Aorta (tissue), 5 donors: ENCODE data around the gene CCDC171. TPM values are rescaled to one million over a fixed set of nuclear protein-coding genes. Genes with fewer than 3 reads are reported as not detected.
A peak's percentile ranks its signal among the peaks of the same experiment; 100 is the strongest.

Experiments used
- ATAC-seq: fragments of 200-7000 bp; cut with Tn5 transposase; one replicate; pipeline ENCODE4 v1.9.1; 2022; ENCODE audit warnings: moderate library complexity; ENCODE audit not compliant: low FRiP score
- DNase-seq, 2 donors: peaks; one replicate each; pipeline ENCODE4 v3.0.0-alpha.2; 2020
- H3K27ac ChIP-seq, 2 donors: one replicate each; pipeline ENCODE4 v1.5.1; 2013; ENCODE audit warnings: low read length in 2 of 2, mild to moderate bottlenecking in 2 of 2, moderate library complexity in 2 of 2, control low read depth in 1 of 2, inconsistent platforms in 1 of 2, low read depth in 1 of 2
- H3K27me3 ChIP-seq, 2 donors: one replicate each; pipeline ENCODE4 v1.6.1; 2013; ENCODE audit warnings: control low read depth in 1 of 2, low read length in 1 of 2, mild to moderate bottlenecking in 1 of 2, moderate library complexity in 1 of 2; ENCODE audit not compliant: insufficient read depth in 2 of 2, control insufficient read depth in 1 of 2
- H3K36me3 ChIP-seq, 2 donors: one replicate each; pipeline ENCODE4 v1.6.1; 2013; ENCODE audit warnings: control low read depth in 1 of 2, low read length in 1 of 2, mild to moderate bottlenecking in 1 of 2; ENCODE audit not compliant: insufficient read depth in 2 of 2, control insufficient read depth in 1 of 2
- H3K4me1 ChIP-seq, 2 donors: one replicate each; pipeline ENCODE4 v1.6.1; 2013; ENCODE audit warnings: low read length in 2 of 2, control low read depth in 1 of 2, mild to moderate bottlenecking in 1 of 2, moderate library complexity in 1 of 2; ENCODE audit not compliant: insufficient read depth in 2 of 2, control insufficient read depth in 1 of 2
- H3K4me3 ChIP-seq, 2 donors: one replicate each; pipeline ENCODE4 v1.5.1; 2013; ENCODE audit warnings: low read length in 2 of 2, control low read depth in 1 of 2, mild to moderate bottlenecking in 1 of 2
- H3K9me3 ChIP-seq: one replicate; pipeline ENCODE4 v1.6.1; 2013; ENCODE audit warnings: mild to moderate bottlenecking, low read length; ENCODE audit not compliant: control insufficient read depth
- WGBS, 2 donors: extraction: QIAGEN DNeasy Blood & Tissue Kit; methylation state at CpG; one replicate each; pipeline ENCODE4 v1.1.7; 2013; 5-methylcytosine and 5-hydroxymethylcytosine counted together
- intact Hi-C, 2 donors: fragments of 100-400 bp; cut with DNase I; formaldehyde crosslinking; loops; one replicate each; pipeline versions ENCODE4 v1.14.2 to v1.15.0; 2022
- long read RNA-seq, 2 donors: library from polyadenylated mRNA; unstranded; transcript quantifications; one replicate each; pipeline ENCODE4 v2.0.0, GENCODE V29; 2020 to 2021
- polyA plus RNA-seq, 2 donors: library from polyadenylated mRNA; stranded (reverse); fragments of 200-250 nt; gene quantifications; one replicate each; pipeline ENCODE4 v1.2.3, GENCODE V29; 2013
- total RNA-seq, 2 donors: library from RNA; stranded (reverse); fragmentation: NEBNext Ultra II Directional; extraction: Animal tissue kit (Norgen Biotek cat#: 25700); gene quantifications; one replicate each; pipeline ENCODE4 v1.2.1, GENCODE V29; 2021
- donor health status: healthy with polysubstance abuse.
- donor health status: Bipolar disorder and iron deficiency.
- donor health status: DM: no; HTN: no; CAD: no.
- donor health status: DM: no; HTN: no; CAD: no.
- donor health status: DM: yes; HTN: yes; CAD: no.

Gene CCDC171
- 1 to 10 TPM; 5.2 to 5.4 TPM for total RNA-seq
- polyA plus RNA-seq, result 1 to 10 TPM in 1 of 2 donors, under 1 TPM in 1; 0.13 to 1.0 TPM
- long read RNA-seq, donor 1, partial matches to known transcripts, result 8 of 15 reads
- long read RNA-seq, donor 1, other reads (novel, unspliced or antisense), result 7 of 15 reads
- long read RNA-seq, donor 2, result 0 reads

- intact Hi-C loops, result loop anchor here (2.0 to 5.0 kb wide), 2 partner anchors 41 to 42 kb away; partner anchors contain the start of gene PSIP1 (in 2 of the 2)
- no peaks in the 10 kb centered on the region for H3K4me1 ChIP-seq
- no peaks in the 10 kb centered on the region for H3K9me3 ChIP-seq
- no peaks in the 10 kb centered on the region for H3K36me3 ChIP-seq
- peak within 1 kb of the TSS in 1 of 2 donors; percentile 35 for H3K27ac ChIP-seq
- H3K4me3 ChIP-seq, result peak within 1 kb of the TSS; percentile 66 to 88
- 0% methylated on average over 65 of the region's 65 CpGs for WGBS, 2 donors
- ATAC-seq (peak; percentile 99), DNase-seq (peak; percentile 96 to 97)
- no peaks in the 10 kb centered on the region for H3K27me3 ChIP-seq
These were observed at the start of gene CCDC171 for GRCh38 chr9:15552636-15553527. Gene CCDC171, plus strand, starts transcription at chr9:15553043. Its CDS starts 11,046 bp downstream, at chr9:15564089.

- intact Hi-C loops, result no loop called here
- DNase-seq, result no peak
- Histone ChIP-seq H3K36me3 (peaks cover 0 to 2% of the 10 kb centered on the region in 2 donors), H3K9me3 (no peaks in the 10 kb centered on the region), H3K4me1 (peaks cover 0 to 4% of the 10 kb centered on the region in 2 donors), H3K27me3 (no peaks in the 10 kb centered on the region), H3K4me3 (no peak overlapping the region), H3K27ac (no peak overlapping the region)
- ATAC-seq, result no peak
- 63 to 69% methylated on average over 3 of the region's 3 CpGs for WGBS, 2 donors
These were observed 46.9 kb upstream of the CCDC171 start for GRCh38 chr9:15505921-15506320.

DNA sequence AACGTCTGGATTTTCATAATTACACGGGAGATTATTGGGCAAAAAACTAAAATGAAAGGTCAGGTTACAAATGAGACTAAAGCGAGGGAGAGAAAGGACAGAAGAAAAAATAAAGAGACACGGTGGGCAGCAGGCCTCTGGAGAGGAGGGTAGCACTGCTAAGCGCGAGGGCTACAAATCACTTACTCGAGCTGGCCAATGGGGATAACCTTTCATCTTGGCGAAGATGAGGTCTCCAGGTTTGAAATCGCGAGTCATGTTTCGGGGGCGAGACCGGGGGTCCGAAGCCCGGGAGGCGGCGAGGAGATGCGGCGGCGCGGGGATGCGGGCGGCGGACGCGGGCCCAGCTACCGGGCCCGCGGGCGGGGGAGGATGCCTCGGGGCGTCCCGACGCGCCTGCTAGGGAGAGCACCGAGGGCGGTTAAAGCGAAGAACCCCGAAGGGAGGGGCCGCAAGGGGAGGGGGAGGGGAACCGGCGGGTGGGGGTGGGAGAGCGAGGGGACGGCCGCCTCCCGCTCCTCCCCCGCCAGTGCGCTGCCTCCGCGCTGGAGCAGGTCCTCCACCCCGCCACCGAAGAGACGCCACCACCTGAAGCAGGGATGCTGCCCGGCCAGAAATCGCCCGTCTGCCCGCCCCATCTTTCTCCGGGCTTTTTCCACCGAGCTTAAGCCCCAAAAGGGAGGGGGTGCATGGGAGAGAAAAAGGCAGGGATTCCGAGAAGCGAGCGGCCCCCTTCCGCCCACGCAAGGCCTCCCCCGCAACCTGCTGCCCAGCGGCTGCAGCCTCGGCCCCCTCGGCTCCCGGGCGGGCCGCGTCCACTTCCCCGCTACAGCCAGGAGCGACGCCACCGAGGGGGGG, 42.7 kb upstream of the CCDC171 start:
- ATAC-seq (peak; percentile 77), DNase-seq (peak; percentile 65 to 82)
- Histone ChIP-seq H3K4me1 (peaks cover 0 to 4% of the 10 kb centered on the region in 2 donors), H3K4me3 (peak overlapping the region; percentile 86 to 87), H3K27ac (peak overlapping the region in 1 of 2 donors; percentile 56), H3K36me3 (no peaks in the 10 kb centered on the region), H3K9me3 (no peaks in the 10 kb centered on the region), H3K27me3 (no peaks in the 10 kb centered on the region)
- intact Hi-C loops, result loop anchor here (2.0 to 5.0 kb wide), 2 partner anchors 42 to 43 kb away; partner anchors contain the start of gene CCDC171 (in 2 of the 2)
- 1% methylated on average over 55 to 76 of the region's 76 CpGs for WGBS, 2 donors

GRCh38 chr9:15510789-15511575, 41.9 kb upstream of the CCDC171 start, which contains the start of gene PSIP1:
Gene PSIP1, minus strand, starts transcription at chr9:15510970. Its CDS starts 782 bp downstream, at chr9:15510188.
- intact Hi-C loops, result loop anchor here (2.0 to 5.0 kb wide), 2 partner anchors 41 to 42 kb away; partner anchors contain the start of gene CCDC171 (in 2 of the 2)
- H3K9me3 ChIP-seq, result no peaks in the 10 kb centered on the region
- DNase-seq (peak; percentile 83 to 90), ATAC-seq (peak; percentile 94)
- peak within 1 kb of the TSS; percentile 86 to 87 for H3K4me3 ChIP-seq
- WGBS, 2 donors, result 0% methylated on average over 71 to 72 of the region's 72 CpGs
- peaks cover 0 to 4% of the 10 kb centered on the region in 2 donors for H3K4me1 ChIP-seq
- peak within 1 kb of the TSS in 1 of 2 donors; percentile 56 for H3K27ac ChIP-seq
- no peaks in the 10 kb centered on the region for H3K27me3 ChIP-seq
- no peaks in the 10 kb centered on the region for H3K36me3 ChIP-seq

DNA sequence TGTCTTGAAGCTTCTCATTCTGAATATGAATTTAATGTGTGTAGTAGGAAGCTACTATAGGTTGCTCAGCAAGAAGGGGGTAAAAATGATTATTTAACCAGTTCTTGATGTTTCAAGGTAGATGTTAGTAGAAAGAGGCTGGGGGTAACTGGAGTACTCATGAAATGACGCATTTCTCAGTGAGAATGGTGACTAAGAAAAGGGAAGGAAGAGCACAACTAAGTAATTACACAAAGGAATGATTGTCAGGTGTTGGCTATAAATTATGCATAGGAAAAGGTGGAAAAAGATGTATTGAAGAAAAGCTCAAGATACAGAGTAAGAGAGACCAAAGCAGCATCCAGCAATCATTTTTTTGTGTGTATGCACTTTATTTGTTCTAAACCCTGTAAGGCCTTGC, 40.6 kb upstream of the CCDC171 start:
- Histone ChIP-seq H3K4me3 (no peak overlapping the region), H3K4me1 (peaks cover 0 to 4% of the 10 kb centered on the region in 2 donors), H3K27ac (no peak overlapping the region), H3K27me3 (no peaks in the 10 kb centered on the region), H3K9me3 (no peaks in the 10 kb centered on the region), H3K36me3 (no peaks in the 10 kb centered on the region)
- intact Hi-C loops, result loop anchor here in 1 of 2 donors (5.0 kb wide), 1 partner anchor 40 kb away; the partner anchor contains the start of gene CCDC171
- DNase-seq (no peak), ATAC-seq (no peak)
- WGBS, 2 donors, result 95 to 98% methylated on average over 1 of the region's 1 CpG

- intact Hi-C loops, result loop anchor here in 1 of 2 donors (5.0 kb wide), 1 partner anchor 39 kb away; the partner anchor contains the start of gene CCDC171
- Histone ChIP-seq H3K9me3 (no peaks in the 10 kb centered on the region), H3K27me3 (no peaks in the 10 kb centered on the region), H3K4me1 (peaks cover 0 to under 1% of the 10 kb centered on the region in 2 donors), H3K27ac (no peak overlapping the region), H3K4me3 (no peak overlapping the region), H3K36me3 (no peaks in the 10 kb centered on the region)
- no peak for DNase-seq
- ATAC-seq, result no peak
- WGBS, 2 donors, result 67 to 68% methylated on average over 3 of the region's 3 CpGs
These were observed 40.0 kb upstream of the CCDC171 start for GRCh38 chr9:15512889-15513288.

DNA sequence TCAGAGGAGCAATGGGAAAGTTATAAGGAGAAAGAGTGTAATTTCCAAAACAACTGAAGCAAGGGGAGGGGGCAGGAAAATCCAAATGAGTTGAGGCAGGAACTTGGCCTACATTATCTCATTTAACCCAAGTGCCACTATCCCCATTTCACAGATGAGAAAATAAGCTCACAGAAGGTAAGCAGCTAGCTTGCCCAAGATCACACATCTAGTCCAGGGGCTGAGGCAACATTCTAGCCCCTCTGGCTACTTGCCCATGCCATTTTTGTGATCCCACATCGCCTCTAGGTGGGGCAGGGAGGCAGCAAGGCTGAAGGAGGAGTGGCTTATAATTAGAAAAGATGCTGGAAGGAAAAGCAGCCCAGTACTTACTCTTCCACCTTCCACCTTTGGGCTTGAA, 39.5 kb upstream of the CCDC171 start:
- Histone ChIP-seq H3K27ac (no peak overlapping the region), H3K4me1 (no peaks in the 10 kb centered on the region), H3K4me3 (no peak overlapping the region), H3K9me3 (no peaks in the 10 kb centered on the region), H3K27me3 (no peaks in the 10 kb centered on the region), H3K36me3 (no peaks in the 10 kb centered on the region)
- 26 to 33% methylated on average over 1 of the region's 1 CpG for WGBS, 2 donors
- no peak for ATAC-seq
- DNase-seq, result no peak
- intact Hi-C loops, result loop anchor here in 1 of 2 donors (5.0 kb wide), 1 partner anchor 39 kb away; the partner anchor contains the start of gene CCDC171
